GM21528 (cell line): ENCODE data around the gene EFNA5.
A peak's percentile ranks its signal among the peaks of the same experiment; 100 is the strongest.
"Not testable (repeated sequence)": the region's sequence is repeated elsewhere in the genome, so short reads cannot be mapped to it uniquely, and the experiment has no call there.

ENCODE experiments used
- ATAC-seq: cut with Tn5 transposase; IDR thresholded peaks from one replicate; pipeline ENCODE4 v1.9.1; 2021; ENCODE audit warnings: mild to moderate bottlenecking, moderate library complexity; ENCODE audit not compliant: unreplicated experiment, low FRiP score

The EFNA5 gene

GRCh38 chr5:107469485-107470294 is 201.0 kb downstream of the EFNA5 start:
- no peak for ATAC-seq

- no peak for ATAC-seq
These were observed 201.7 kb downstream of the EFNA5 start for GRCh38 chr5:107469064-107469463.

GRCh38 chr5:107468276-107468675 is 202.5 kb downstream of the EFNA5 start:
- ATAC-seq, result no peak

GRCh38 chr5:107467137-107467932 is 203.4 kb downstream of the EFNA5 start:
- ATAC-seq, result no peak

- ATAC-seq, result no peak
These were observed 204.4 kb downstream of the EFNA5 start for GRCh38 chr5:107466233-107466769.

GRCh38 chr5:107464876-107465275 is 205.9 kb downstream of the EFNA5 start:
- ATAC-seq, result no peak

- ATAC-seq, result no peak
These were observed 206.3 kb downstream of the EFNA5 start for GRCh38 chr5:107464416-107464815.

- no peak for ATAC-seq
These were observed 207.0 kb downstream of the EFNA5 start for GRCh38 chr5:107463731-107464130.

- no peak for ATAC-seq
These were observed 209.0 kb downstream of the EFNA5 start for GRCh38 chr5:107461770-107462169.

- ATAC-seq, result no peak
These were observed 209.9 kb downstream of the EFNA5 start for GRCh38 chr5:107460789-107461188.

- no peak for ATAC-seq
These were observed 211.1 kb downstream of the EFNA5 start for GRCh38 chr5:107459605-107460004.

GRCh38 chr5:107458322-107458721 is 212.4 kb downstream of the EFNA5 start:
- no peak for ATAC-seq

- ATAC-seq, result no peak
These were observed 212.9 kb downstream of the EFNA5 start for GRCh38 chr5:107457881-107458280.

- ATAC-seq, result no peak
These were observed 213.6 kb downstream of the EFNA5 start for GRCh38 chr5:107457138-107457537.

- peak; percentile 74 for ATAC-seq
These were observed 214.4 kb downstream of the EFNA5 start for GRCh38 chr5:107456281-107456715.

GRCh38 chr5:107455111-107455544 is 215.6 kb downstream of the EFNA5 start:
- no peak for ATAC-seq

GRCh38 chr5:107451827-107452226 is 218.9 kb downstream of the EFNA5 start:
- ATAC-seq, result not testable (repeated sequence)

GRCh38 chr5:107451028-107451427 is 219.7 kb downstream of the EFNA5 start:
- no peak for ATAC-seq

GRCh38 chr5:107450531-107450930 is 220.2 kb downstream of the EFNA5 start:
- no peak for ATAC-seq

GRCh38 chr5:107449369-107449768 is 221.4 kb downstream of the EFNA5 start:
- no peak for ATAC-seq

GRCh38 chr5:107447587-107447986 is 223.2 kb downstream of the EFNA5 start:
- no peak for ATAC-seq
